NCI-H2107 treated with DMSO at 0.1 percent for 48 hours (cell line): ENCODE data around the gene PPP1R13B.
"Not testable (repeated sequence)": the region's sequence is repeated elsewhere in the genome, so short reads cannot be mapped to it uniquely, and the experiment has no call there.

Experiments used
- DNase-seq: peaks from one replicate; lab custom pipeline; 2025; ENCODE audit not compliant: unreplicated experiment; lab: John Stamatoyannopoulos, UW

Gene PPP1R13B

GRCh38 chr14:103802356-103802755 is 45.0 kb downstream of the PPP1R13B start:
- no peak for DNase-seq

GRCh38 chr14:103801459-103801858 is 45.9 kb downstream of the PPP1R13B start:
- peak; percentile 79 for DNase-seq

GRCh38 chr14:103793192-103793591 is 54.2 kb downstream of the PPP1R13B start:
- not testable (repeated sequence) for DNase-seq

GRCh38 chr14:103788086-103788485 is 59.3 kb downstream of the PPP1R13B start:
- no peak for DNase-seq

GRCh38 chr14:103782376-103782775 is 65.0 kb downstream of the PPP1R13B start:
- no peak for DNase-seq

- DNase-seq = not testable (repeated sequence)
Measured at GRCh38 chr14:103776319-103776718, 71.1 kb downstream of the PPP1R13B start.

- no peak for DNase-seq
Measured at GRCh38 chr14:103775506-103775905, 71.9 kb downstream of the PPP1R13B start.

- no peak for DNase-seq
Measured at GRCh38 chr14:103773521-103773920, 73.9 kb downstream of the PPP1R13B start.

- no peak for DNase-seq
Measured at GRCh38 chr14:103772078-103772712, 75.2 kb downstream of the PPP1R13B start.

GRCh38 chr14:103770902-103771301 is 76.5 kb downstream of the PPP1R13B start:
- DNase-seq = no peak

GRCh38 chr14:103770500-103770899 is 76.9 kb downstream of the PPP1R13B start:
- DNase-seq = no peak

- DNase-seq = no peak
Measured at GRCh38 chr14:103767336-103767894, 80.0 kb downstream of the PPP1R13B start.

- no peak for DNase-seq
Measured at GRCh38 chr14:103765526-103765925, 81.8 kb downstream of the PPP1R13B start.

- peak; percentile 91 for DNase-seq
Measured at GRCh38 chr14:103763730-103764488, 83.5 kb downstream of the PPP1R13B start.

- no peak for DNase-seq
Measured at GRCh38 chr14:103762541-103762940, 84.8 kb downstream of the PPP1R13B start.

GRCh38 chr14:103762036-103762435 is 85.3 kb downstream of the PPP1R13B start:
- no peak for DNase-seq

- no peak for DNase-seq
Measured at GRCh38 chr14:103758059-103758776, 89.2 kb downstream of the PPP1R13B start.

GRCh38 chr14:103755060-103755459 is 92.3 kb downstream of the PPP1R13B start:
- DNase-seq = no peak

GRCh38 chr14:103753774-103754173 is 93.6 kb downstream of the PPP1R13B start:
- no peak for DNase-seq

GRCh38 chr14:103749860-103750259 is 97.5 kb downstream of the PPP1R13B start:
- DNase-seq = no peak

- DNase-seq = no peak
Measured at GRCh38 chr14:103749452-103749851, 97.9 kb downstream of the PPP1R13B start.

GRCh38 chr14:103748534-103748857 is 98.9 kb downstream of the PPP1R13B start:
- peak; percentile 34 for DNase-seq
